HG03039 (cell line): ENCODE data around the gene CREB1.

Experiments
- ATAC-seq: cut with Tn5 transposase; IDR thresholded peaks from one replicate; pipeline ENCODE4 v1.9.1; 2021; ENCODE audit warnings: mild to moderate bottlenecking, moderate library complexity; ENCODE audit not compliant: unreplicated experiment

The CREB1 gene

DNA sequence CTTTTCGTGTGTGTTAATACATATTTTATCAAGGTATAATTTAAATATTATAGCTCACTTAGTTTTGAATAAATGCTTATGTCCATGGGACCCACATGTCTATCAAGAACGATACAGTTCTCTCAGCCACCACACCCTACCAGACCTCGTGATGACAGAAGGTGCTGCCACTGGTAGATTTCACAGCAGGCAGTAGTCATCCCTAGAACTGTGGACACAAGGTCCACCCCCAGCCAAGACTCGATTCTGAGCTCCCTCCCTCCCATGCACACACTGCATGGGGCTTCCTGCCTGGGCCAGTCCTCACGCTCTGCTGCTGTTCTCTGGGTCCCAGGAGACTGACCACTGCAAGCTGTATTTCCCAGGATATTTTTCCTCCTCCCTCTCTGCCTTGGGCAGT is 26.5 kb upstream of the CREB1 start:
- ATAC-seq = peak; percentile 71

- no peak for ATAC-seq
Observed at GRCh38 chr2:207504513-207505170, 25.1 kb upstream of the CREB1 start.

- no peak for ATAC-seq
Observed at GRCh38 chr2:207505171-207505570, 24.6 kb upstream of the CREB1 start.

DNA sequence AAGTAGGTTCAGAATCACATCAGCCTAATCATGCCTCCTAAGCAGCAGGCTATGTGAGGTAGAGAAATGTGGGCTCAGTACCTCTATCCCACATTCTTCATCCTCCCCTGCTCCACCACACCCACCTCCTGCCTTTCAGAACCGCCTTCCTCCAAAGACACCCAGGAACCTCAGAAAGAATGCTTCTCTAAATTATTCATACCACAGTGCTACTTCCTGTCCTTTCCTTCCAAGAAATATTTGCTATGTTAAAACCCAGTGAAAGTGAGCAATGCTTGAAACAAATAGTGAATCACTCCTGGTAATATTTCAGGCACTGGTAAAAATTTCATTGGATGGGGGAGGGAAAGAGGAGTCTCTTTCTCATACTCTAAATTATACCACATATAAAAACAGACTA is 24.0 kb upstream of the CREB1 start:
- ATAC-seq = no peak

GRCh38 chr2:207506426-207506825 is 23.3 kb upstream of the CREB1 start:
- no peak for ATAC-seq

GRCh38 chr2:207510148-207510547 is 19.6 kb upstream of the CREB1 start:
- ATAC-seq = no peak

DNA sequence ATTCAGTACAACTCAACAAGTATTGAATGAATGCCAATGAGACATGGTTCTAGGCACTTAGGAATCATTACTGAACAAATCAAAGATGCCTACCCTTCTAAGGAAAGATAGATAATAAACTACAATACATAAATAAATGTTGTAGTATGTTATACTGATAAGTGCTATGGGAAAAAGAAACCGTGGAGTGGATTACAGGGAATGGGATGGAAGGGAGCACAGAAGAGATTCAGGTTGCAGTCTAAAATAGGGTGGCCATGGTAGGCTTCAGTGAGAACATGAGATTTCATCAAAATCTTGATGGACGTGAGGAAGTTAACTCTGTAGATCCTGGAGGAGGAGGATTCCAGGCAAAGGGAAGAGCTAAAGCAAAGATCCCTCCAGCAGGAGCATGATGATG is 17.9 kb upstream of the CREB1 start:
- ATAC-seq = no peak

- no peak for ATAC-seq
Observed at GRCh38 chr2:207512356-207512755, 17.4 kb upstream of the CREB1 start.

DNA sequence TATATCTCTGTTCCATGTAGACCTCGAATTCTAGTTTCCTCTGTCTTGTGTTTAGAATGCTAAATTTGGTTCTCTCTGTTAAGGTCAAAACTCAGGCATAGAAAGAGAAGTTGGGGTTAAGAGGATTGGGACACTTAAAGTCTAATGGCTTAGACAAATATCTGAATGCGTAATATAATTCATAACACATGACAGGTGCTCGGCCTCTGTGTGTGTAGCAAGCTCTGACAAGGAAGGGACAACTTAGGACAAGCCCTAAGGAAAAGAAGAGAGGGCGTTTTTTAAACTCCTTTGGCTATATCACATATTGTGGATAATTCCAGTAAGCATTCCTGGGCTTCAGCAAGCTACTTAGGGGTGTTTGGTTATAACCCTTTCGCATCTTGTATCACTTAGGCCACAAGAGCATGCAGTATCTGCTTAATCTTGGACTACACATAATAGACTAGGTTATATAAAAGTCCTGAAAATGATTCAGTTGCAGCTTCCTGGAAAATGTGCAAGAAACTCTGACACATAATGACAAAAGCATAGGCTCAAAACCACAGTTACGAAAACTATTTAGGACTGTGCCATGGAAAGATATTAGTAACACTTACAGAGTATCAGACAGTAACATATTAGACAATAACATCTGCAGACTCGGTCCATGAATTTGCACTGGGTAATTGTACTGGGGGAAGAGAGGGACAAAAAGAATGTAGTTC is 16.1 kb upstream of the CREB1 start:
- ATAC-seq = no peak

- ATAC-seq = no peak
Observed at GRCh38 chr2:207514451-207514850, 15.3 kb upstream of the CREB1 start.

DNA sequence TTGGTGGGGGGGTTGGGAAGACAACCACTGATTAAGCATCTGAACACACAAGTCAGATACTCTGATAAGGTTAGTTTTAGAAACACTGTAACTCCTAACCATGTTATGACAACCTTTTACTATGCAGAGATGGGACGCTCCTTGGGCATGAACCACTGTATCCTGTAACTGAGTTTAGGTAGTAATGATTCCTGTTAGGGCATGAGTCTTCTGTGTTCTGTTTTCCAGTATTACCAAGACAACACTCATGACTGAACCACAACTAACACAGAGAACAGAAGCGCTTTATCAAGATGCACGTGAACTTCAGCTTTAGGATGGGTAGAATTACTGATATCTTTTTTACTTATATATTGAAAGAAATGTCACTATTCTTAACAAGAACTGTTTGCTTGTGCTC is 14.1 kb upstream of the CREB1 start:
- ATAC-seq = no peak

DNA sequence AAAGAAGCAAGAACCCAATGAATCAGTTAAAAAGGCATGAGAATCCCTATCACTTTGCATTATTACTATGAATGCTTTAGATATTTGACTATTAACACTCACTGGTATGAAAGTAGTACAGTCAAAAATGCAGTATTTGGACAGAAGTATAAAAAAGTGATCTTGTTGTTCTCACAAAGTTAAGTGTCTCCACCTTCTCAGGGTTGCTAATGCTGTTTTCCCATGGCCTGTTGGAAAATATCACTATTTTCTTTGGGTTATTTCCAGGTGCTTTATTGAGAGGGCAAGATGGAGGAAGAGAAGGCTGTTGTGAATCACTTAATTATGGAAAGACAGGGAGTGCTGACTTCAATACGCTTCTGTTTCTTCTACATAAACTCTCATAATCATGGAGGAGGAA is 13.6 kb upstream of the CREB1 start:
- ATAC-seq = no peak

- ATAC-seq = no peak
Observed at GRCh38 chr2:207523005-207523404, 6.8 kb upstream of the CREB1 start.

DNA sequence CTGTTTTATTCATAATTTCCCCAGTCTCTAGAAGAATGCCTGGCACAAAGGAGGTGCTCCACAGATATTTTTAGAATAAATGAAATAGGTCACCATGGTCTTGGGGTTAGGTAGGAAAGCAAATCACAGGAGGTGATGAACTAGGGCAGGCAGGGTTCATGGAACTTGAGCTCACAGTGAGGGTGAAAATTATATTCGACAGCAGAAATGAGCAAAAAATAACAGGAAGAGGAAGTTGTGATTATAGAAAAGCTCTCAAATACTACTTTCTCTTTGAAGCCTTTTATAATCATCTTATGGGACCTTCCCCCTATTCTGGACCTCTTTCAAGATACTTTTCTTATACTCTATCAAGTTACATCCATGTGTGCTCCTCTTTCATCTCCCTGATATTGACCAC is 4.5 kb upstream of the CREB1 start:
- ATAC-seq = no peak

GRCh38 chr2:207528980-207529329 is 807 bp upstream of the CREB1 start:
- ATAC-seq = peak; percentile 9

GRCh38 chr2:207530160-207531031 is 634 bp downstream of the CREB1 start:
- peak; percentile 15 for ATAC-seq

DNA sequence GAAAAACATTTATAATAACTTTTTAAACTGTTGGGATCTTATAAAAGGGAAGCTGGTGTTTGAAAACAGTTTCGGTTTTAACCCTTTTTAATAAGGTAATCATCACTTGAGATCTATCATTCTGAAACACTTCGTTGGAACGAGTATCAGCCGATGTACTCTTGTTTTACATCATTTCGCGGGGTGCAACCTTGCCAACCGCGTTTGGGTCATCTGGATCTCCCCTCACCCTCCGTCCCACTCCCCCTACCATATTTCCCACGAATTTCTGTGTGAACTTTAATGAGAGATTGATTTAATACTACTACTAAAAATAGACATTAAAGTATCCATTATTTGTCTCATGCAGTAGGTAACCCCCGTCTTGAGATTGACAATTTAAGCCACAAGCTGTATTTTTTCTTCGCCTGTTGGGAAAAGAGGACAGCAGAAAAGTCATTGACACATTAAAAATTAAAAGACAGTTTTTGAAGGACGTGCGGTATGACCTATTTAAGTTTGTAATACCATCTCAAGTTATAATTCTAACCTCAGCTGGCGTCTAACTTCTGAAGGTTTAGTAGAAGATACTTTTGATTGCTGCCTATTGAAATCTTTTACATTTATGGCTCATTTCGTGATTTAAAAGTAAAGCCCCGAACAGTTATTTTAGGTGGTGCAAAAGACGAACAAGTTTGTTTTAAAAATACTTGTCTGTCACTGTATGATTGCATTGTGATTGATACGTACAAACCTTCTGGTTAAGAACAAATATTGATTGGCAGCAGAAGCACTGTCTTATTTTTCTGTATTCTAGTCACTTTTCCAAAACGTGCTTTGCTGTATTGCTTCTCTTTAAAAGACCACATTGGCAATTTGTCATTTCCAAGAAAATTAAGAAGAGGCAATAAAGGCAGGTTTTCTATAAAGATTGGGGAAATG is 1.5 kb downstream of the CREB1 start:
- ATAC-seq = no peak

DNA sequence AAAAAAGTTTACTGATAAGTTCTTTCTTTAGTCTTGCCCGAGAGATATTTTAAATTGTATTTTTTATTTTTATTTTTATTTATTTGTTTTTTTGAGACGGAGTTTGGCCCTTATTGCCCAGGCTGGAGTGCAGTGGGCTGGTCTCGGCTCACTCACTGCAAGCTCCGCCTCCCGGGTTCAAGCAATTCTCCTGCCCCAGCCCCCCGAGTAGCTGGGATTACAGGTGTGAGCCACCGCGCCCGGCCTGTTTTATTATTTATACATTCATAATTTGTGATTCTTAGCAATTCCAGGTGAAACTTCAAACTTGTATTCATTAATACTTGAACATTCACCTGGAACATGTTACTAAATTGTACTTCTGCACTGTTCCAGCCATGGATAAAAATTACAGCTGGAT is 2.9 kb downstream of the CREB1 start:
- no peak for ATAC-seq

DNA sequence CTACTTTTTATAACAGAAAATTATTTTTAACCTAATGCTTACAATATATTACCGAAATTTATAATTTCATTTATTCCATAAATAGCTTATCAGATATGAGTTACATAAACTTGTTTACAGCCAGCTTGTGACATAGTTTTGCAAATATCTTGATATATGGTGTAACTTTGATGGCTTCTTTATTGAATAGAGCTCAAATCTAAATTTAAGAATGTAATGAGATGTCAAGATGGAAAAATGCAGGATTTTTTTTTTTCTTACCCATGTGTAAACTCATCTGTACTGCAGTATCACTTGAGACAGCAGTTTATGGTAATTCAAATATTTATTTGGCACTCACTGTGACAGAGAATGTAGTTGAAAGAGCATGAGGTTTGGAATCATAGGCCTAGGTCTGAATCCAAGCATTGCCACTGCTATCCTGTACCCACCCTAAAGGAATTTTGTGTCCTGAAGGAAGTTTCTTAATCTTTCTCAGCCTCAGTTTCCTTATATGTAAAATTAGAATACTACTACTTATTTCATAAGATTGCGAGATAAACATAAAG is 3.8 kb downstream of the CREB1 start:
- ATAC-seq = no peak

GRCh38 chr2:207534417-207534816 is 4.7 kb downstream of the CREB1 start:
- ATAC-seq = no peak

- ATAC-seq = no peak
Observed at GRCh38 chr2:207539470-207539869, 9.7 kb downstream of the CREB1 start.
